Nephron progenitor cell (in vitro differentiated cells): ENCODE measurements around the gene TNFRSF4.
"Not testable (repeated sequence)": the region's sequence is repeated elsewhere in the genome, so short reads cannot be mapped to it uniquely, and the experiment has no call there.

Experiments
- DNase-seq: peaks from one replicate; pipeline ENCODE4 v3.0.0; 2021
- H3K27ac Mint-ChIP-seq: 2 replicates; pipeline ENCODE4 v1.8.0; 2021; ENCODE audit warnings: mild to moderate bottlenecking, moderate library complexity, mixed read lengths
- H3K27me3 Mint-ChIP-seq: 2 replicates; pipeline ENCODE4 v1.8.0; 2021; ENCODE audit warnings: mild to moderate bottlenecking, low read depth, mixed read lengths; ENCODE audit not compliant: poor library complexity
- H3K36me3 Mint-ChIP-seq: 2 replicates; pipeline ENCODE4 v1.8.0; 2021; ENCODE audit warnings: low read depth, mixed read lengths
- H3K4me1 Mint-ChIP-seq: 2 replicates; pipeline ENCODE4 v1.8.0; 2021; ENCODE audit warnings: mixed read lengths
- H3K4me3 Mint-ChIP-seq: 2 replicates; pipeline ENCODE4 v1.8.0; 2021; ENCODE audit warnings: mild to moderate bottlenecking, moderate library complexity, mixed read lengths
- H3K9me3 Mint-ChIP-seq: 2 replicates; pipeline ENCODE4 v1.8.0; 2021; ENCODE audit warnings: mild to moderate bottlenecking, moderate library complexity, mixed read lengths
- CTCF ChIP-seq: fragments of 200-600 bp; sonication (generic); IDR thresholded peaks from 2 replicates; pipeline ENCODE4 v1.5.0; 2021; ENCODE audit warnings: antibody characterized with exemption

TNFRSF4 gene

GRCh38 chr1:1253972-1254666, 40.2 kb upstream of the TNFRSF4 start:
- H3K27me3 Mint-ChIP-seq, result peaks cover 3% of the 10 kb centered on the region
- peaks cover 41% of the 10 kb centered on the region for H3K36me3 Mint-ChIP-seq
- no peak overlapping the region for H3K4me3 Mint-ChIP-seq
- no peak for TF ChIP-seq CTCF
- H3K9me3 Mint-ChIP-seq, result no peaks in the 10 kb centered on the region
- H3K4me1 Mint-ChIP-seq, result peaks cover 18% of the 10 kb centered on the region
- no peak for DNase-seq
- H3K27ac Mint-ChIP-seq, result no peak overlapping the region

- no peak for DNase-seq
- peaks cover 37% of the 10 kb centered on the region for H3K36me3 Mint-ChIP-seq
- no peak overlapping the region for H3K27ac Mint-ChIP-seq
- no peak overlapping the region for H3K4me3 Mint-ChIP-seq
- H3K4me1 Mint-ChIP-seq, result peaks cover 18% of the 10 kb centered on the region
- no peak for TF ChIP-seq CTCF
- H3K9me3 Mint-ChIP-seq, result no peaks in the 10 kb centered on the region
- H3K27me3 Mint-ChIP-seq, result peaks cover 3% of the 10 kb centered on the region
These were observed 39.4 kb upstream of the TNFRSF4 start for GRCh38 chr1:1253314-1253713.

GRCh38 chr1:1250786-1251284, 36.9 kb upstream of the TNFRSF4 start:
- peak overlapping the region; percentile 32 for H3K27ac Mint-ChIP-seq

GRCh38 chr1:1248009-1248913, 34.3 kb upstream of the TNFRSF4 start:
- not testable (repeated sequence) for DNase-seq, H3K4me3 Mint-ChIP-seq, H3K27ac Mint-ChIP-seq, H3K36me3 Mint-ChIP-seq, H3K9me3 Mint-ChIP-seq
- peaks cover 13% of the 10 kb centered on the region for H3K4me1 Mint-ChIP-seq
- H3K27me3 Mint-ChIP-seq, result peaks cover 16% of the 10 kb centered on the region

More at GRCh38 chr1:1250786-1251284, 36.9 kb upstream of the TNFRSF4 start:
- H3K9me3 Mint-ChIP-seq, result no peaks in the 10 kb centered on the region
- TF ChIP-seq CTCF, result no peak
- H3K27me3 Mint-ChIP-seq, result peaks cover 15% of the 10 kb centered on the region
- no peak overlapping the region for H3K4me3 Mint-ChIP-seq
- DNase-seq, result no peak
- peaks cover 19% of the 10 kb centered on the region for H3K36me3 Mint-ChIP-seq
- H3K4me1 Mint-ChIP-seq, result peaks cover 13% of the 10 kb centered on the region

- no peak for DNase-seq
- Mint-ChIP-seq H3K27me3 (peaks cover 16% of the 10 kb centered on the region), H3K27ac (no peak overlapping the region), H3K4me1 (peaks cover 5% of the 10 kb centered on the region), H3K9me3 (no peaks in the 10 kb centered on the region), H3K36me3 (peaks cover under 1% of the 10 kb centered on the region), H3K4me3 (no peak overlapping the region)
- no peak for TF ChIP-seq CTCF
These were observed 33.5 kb upstream of the TNFRSF4 start for GRCh38 chr1:1247341-1247913.
